WTC11 (cell line): Measurements from ENCODE around the gene ABCC6.

Experiments
- CREB1 ChIP-seq: sonication (generic); formaldehyde crosslinking; IDR thresholded peaks from 2 replicates; pipeline ENCODE4 v1.8.0; 2023; ENCODE audit warnings: mild to moderate bottlenecking, missing genetic modification reagents
- CTCF ChIP-seq: fragments of 200-600 bp; IDR thresholded peaks from 2 replicates; pipeline ENCODE4 v1.8.0; 2022; ENCODE audit warnings: antibody characterized with exemption
- ESRRA ChIP-seq: sonication (generic); formaldehyde crosslinking; IDR thresholded peaks from 2 replicates; pipeline ENCODE4 v1.8.1; 2022; ENCODE audit warnings: mild to moderate bottlenecking, missing genetic modification reagents, borderline replicate concordance
- FOXJ3 ChIP-seq: sonication (generic); formaldehyde crosslinking; IDR thresholded peaks from 2 replicates; pipeline ENCODE4 v1.9.0; 2021; ENCODE audit warnings: missing genetic modification reagents, mild to moderate bottlenecking, borderline replicate concordance
- NFYB ChIP-seq: sonication (generic); formaldehyde crosslinking; conservative IDR thresholded peaks from 2 replicates; pipeline ENCODE4 v1.8.0; 2022; ENCODE audit warnings: low read depth, missing genetic modification reagents
- SMAD3 ChIP-seq: sonication (generic); formaldehyde crosslinking; IDR thresholded peaks from 2 replicates; pipeline ENCODE4 v1.8.0; 2022; ENCODE audit warnings: missing genetic modification reagents, mild to moderate bottlenecking, borderline replicate concordance
- ZNF121 ChIP-seq: sonication (generic); formaldehyde crosslinking; IDR thresholded peaks from 2 replicates; pipeline ENCODE4 v1.8.0; 2023; ENCODE audit warnings: missing genetic modification reagents
- ZNF512 ChIP-seq: sonication (generic); formaldehyde crosslinking; IDR thresholded peaks from 2 replicates; pipeline ENCODE4 v1.8.1; 2022; ENCODE audit warnings: missing genetic modification reagents, borderline replicate concordance
- TF ChIP-seq, protein P1 (sequence below): sonication (generic); formaldehyde crosslinking; IDR thresholded peaks from 2 replicates; pipeline ENCODE4 v1.8.1; 2023; ENCODE audit warnings: mild to moderate bottlenecking, missing genetic modification reagents, moderate library complexity
- TF ChIP-seq, protein P2 (sequence below): sonication (generic); formaldehyde crosslinking; IDR thresholded peaks from 2 replicates; pipeline ENCODE4 v1.8.0; 2022; ENCODE audit warnings: mild to moderate bottlenecking, missing genetic modification reagents
- TF ChIP-seq, protein P3 (sequence below): sonication (generic); formaldehyde crosslinking; IDR thresholded peaks from 2 replicates; pipeline ENCODE4 v1.8.1; 2023; ENCODE audit warnings: mild to moderate bottlenecking, missing genetic modification reagents, moderate library complexity

- TF ChIP-seq, protein P1, sequence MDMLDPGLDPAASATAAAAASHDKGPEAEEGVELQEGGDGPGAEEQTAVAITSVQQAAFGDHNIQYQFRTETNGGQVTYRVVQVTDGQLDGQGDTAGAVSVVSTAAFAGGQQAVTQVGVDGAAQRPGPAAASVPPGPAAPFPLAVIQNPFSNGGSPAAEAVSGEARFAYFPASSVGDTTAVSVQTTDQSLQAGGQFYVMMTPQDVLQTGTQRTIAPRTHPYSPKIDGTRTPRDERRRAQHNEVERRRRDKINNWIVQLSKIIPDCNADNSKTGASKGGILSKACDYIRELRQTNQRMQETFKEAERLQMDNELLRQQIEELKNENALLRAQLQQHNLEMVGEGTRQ (CRISPR knock-in tag): no peak
- TF ChIP-seq NFYB (CRISPR knock-in tag) (no peak), CREB1 (no peak), CTCF (no peak), ZNF512 (CRISPR knock-in tag) (no peak), ESRRA (CRISPR knock-in tag) (no peak), ZNF121 (no peak), FOXJ3 (CRISPR knock-in tag) (no peak), SMAD3 (CRISPR knock-in tag) (no peak)
- TF ChIP-seq, protein P2, sequence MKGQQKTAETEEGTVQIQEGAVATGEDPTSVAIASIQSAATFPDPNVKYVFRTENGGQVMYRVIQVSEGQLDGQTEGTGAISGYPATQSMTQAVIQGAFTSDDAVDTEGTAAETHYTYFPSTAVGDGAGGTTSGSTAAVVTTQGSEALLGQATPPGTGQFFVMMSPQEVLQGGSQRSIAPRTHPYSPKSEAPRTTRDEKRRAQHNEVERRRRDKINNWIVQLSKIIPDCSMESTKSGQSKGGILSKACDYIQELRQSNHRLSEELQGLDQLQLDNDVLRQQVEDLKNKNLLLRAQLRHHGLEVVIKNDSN: no peak
- TF ChIP-seq, protein P3, sequence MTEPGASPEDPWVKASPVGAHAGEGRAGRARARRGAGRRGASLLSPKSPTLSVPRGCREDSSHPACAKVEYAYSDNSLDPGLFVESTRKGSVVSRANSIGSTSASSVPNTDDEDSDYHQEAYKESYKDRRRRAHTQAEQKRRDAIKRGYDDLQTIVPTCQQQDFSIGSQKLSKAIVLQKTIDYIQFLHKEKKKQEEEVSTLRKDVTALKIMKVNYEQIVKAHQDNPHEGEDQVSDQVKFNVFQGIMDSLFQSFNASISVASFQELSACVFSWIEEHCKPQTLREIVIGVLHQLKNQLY: no peak
Measured at GRCh38 chr16:16196099-16196498, 27.2 kb downstream of the ABCC6 start.
